ENCODE data around the gene SENP3. TPM values are rescaled to one million over a fixed set of nuclear protein-coding genes. Genes with fewer than 3 reads are reported as not detected.

The SENP3 gene
- total RNA-seq, 6 experiments from 2014 or later: 12.3 to 33.9 (median 15.1) TPM

DNA sequence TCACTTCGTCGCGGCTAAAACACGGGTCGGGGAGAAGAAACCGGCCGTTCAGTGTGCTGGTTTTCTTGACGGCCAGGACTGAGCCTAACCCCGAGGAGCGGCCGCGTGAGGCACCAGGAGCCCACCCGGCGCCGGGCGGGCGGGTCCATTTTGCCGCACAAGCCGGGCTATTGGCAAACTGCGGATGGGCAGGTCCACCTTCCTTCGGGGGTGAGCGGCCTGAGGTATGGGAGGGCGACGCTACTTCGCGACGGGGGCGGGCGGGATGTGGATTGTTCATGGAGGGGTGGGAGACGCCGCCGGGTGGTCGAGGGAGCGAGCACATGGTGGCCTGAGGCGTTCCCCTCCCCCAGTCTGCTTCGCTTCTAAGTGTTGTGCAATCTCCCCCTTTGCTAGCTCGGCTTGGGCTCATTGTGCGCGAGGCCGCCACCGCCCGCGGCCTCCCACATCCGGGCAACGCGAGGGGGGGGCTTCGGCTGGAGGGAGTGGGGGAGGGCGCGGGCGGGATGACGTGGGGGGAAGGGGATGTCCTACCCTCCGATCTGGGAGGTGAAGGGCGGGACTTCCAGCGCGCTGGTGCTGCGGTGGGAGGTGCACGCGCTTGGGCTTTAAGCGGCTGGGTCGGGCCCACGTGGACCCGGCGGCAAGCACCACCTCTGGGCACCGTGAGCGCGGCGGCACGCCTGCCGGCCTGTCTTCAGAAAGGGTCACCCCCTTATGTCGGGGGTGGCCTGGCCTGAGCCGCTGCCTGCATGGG, 11.8 kb downstream of the SENP3 start:
- Histone ChIP-seq H3K36me3 (peaks cover 28 to 51% (median 37%) of the 10 kb centered on the region in 4 donors), H3K4me3 (peak overlapping the region; percentile 100), H3K9me3 (no peaks in the 10 kb centered on the region), H3K27me3 (no peaks in the 10 kb centered on the region), H3K27ac (peak overlapping the region; percentile 90 to 99 (median 96)), H3K4me1 (peaks cover 0 to 48% (median 15%) of the 10 kb centered on the region in 4 donors)
- intact Hi-C loops (cut with DNase I): no loop called here
- WGBS (ENCODE audit: insufficient coverage, low coverage, low lambda C conversion rate, missing lambda C conversion rate): no CpG with 5 or more reads among the region's 71 CpGs
- TF ChIP-seq POLR2A (IDR thresholded peaks at IDR 0.05): peak; percentile 22
- TF ChIP-seq, protein P1, sequence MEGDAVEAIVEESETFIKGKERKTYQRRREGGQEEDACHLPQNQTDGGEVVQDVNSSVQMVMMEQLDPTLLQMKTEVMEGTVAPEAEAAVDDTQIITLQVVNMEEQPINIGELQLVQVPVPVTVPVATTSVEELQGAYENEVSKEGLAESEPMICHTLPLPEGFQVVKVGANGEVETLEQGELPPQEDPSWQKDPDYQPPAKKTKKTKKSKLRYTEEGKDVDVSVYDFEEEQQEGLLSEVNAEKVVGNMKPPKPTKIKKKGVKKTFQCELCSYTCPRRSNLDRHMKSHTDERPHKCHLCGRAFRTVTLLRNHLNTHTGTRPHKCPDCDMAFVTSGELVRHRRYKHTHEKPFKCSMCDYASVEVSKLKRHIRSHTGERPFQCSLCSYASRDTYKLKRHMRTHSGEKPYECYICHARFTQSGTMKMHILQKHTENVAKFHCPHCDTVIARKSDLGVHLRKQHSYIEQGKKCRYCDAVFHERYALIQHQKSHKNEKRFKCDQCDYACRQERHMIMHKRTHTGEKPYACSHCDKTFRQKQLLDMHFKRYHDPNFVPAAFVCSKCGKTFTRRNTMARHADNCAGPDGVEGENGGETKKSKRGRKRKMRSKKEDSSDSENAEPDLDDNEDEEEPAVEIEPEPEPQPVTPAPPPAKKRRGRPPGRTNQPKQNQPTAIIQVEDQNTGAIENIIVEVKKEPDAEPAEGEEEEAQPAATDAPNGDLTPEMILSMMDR (IDR thresholded peaks at IDR 0.05): no peak
- peak; percentile 53 to 63 (median 59) for ATAC-seq
- DNase-seq: peak; percentile 89 to 90 (median 90)

DNA sequence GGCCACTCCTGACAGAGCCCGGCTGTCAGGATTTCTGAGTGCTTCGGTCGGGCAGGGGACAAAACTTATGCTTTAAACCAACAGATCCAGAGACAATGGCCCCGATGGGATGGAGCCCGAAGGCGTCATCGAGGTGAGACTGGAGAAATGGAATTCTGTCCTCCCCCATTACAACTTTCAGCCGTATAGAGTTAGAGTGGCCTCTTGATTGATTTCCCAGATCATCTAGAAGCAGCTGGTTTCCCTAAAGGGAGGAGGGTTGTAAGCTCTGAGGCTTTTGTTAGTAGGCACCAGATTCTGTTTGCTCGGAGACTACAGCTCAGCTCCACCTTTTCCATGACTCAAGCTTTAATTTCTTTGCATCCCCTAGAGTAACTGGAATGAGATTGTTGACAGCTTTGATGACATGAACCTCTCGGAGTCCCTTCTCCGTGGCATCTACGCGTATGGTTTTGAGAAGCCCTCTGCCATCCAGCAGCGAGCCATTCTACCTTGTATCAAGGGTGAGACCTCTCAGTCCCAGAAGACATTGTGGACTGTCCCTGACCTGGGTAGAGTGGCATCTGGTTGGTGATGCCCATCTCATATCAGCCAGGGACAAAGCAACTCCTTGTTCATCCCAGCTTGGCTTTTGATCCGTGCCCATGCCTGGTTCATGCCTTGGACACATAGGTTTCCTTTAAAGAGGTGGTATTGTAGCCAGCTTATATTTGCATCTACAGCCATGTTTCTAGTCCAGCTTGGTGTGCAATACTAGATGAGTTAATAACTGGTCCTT, 12.6 kb downstream of the SENP3 start:
- intact Hi-C loops (cut with DNase I): no loop called here
- no peak for ATAC-seq
- DNase-seq: peak in 1 of 3 donors; percentile 14
- H3K4me3 ChIP-seq: peak overlapping the region; percentile 100
- no peaks in the 10 kb centered on the region for H3K27me3 ChIP-seq
- no peaks in the 10 kb centered on the region for H3K9me3 ChIP-seq
- 27% methylated on average over 8 of the region's 15 CpGs for WGBS (ENCODE audit: insufficient coverage, low coverage, low lambda C conversion rate, missing lambda C conversion rate)
- TF ChIP-seq, protein P1 (IDR thresholded peaks at IDR 0.05): no peak
- TF ChIP-seq POLR2A (IDR thresholded peaks at IDR 0.05): no peak
- H3K36me3 ChIP-seq: peaks cover 28 to 56% (median 39%) of the 10 kb centered on the region in 4 donors
- H3K27ac ChIP-seq: peak overlapping the region in 2 of 3 donors; percentile 96 to 99
- H3K4me1 ChIP-seq: peaks cover 0 to 54% (median 19%) of the 10 kb centered on the region in 4 donors

DNA sequence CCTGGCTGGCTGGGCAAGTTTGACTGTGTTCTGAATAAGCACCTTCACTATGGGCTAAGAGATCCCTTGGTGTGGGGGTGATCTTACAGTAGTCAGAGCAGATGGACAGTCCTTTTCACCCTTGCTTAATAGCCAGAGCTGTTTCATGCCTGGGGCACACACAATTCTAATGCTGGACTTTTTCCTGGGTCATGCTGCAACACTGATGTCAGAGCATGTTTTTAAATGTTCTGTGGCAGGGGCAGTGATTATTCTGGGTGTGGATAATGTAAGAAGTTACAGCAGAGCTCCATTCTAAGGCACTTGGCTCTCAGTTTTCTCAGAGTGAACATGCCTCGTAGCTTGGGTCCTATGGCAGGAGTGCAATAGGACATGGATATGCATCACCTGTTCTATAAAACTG, 13.8 kb downstream of the SENP3 start:
- H3K36me3 ChIP-seq: peaks cover 28 to 52% (median 39%) of the 10 kb centered on the region in 4 donors
- DNase-seq (no peak), ATAC-seq (no peak)
- no peak overlapping the region for H3K27ac ChIP-seq
- H3K4me3 ChIP-seq: peak overlapping the region in 1 of 3 donors; percentile 4
- WGBS (ENCODE audit: insufficient coverage, low coverage, low lambda C conversion rate, missing lambda C conversion rate): no CpG with 5 or more reads among the region's 1 CpG
- H3K9me3 ChIP-seq: no peaks in the 10 kb centered on the region
- peak; percentile 8 for TF ChIP-seq POLR2A (IDR thresholded peaks at IDR 0.05)
- TF ChIP-seq, protein P1 (IDR thresholded peaks at IDR 0.05): no peak
- intact Hi-C loops (cut with DNase I): no loop called here
- no peaks in the 10 kb centered on the region for H3K27me3 ChIP-seq
- peaks cover 0 to 62% (median 21%) of the 10 kb centered on the region in 4 donors for H3K4me1 ChIP-seq

DNA sequence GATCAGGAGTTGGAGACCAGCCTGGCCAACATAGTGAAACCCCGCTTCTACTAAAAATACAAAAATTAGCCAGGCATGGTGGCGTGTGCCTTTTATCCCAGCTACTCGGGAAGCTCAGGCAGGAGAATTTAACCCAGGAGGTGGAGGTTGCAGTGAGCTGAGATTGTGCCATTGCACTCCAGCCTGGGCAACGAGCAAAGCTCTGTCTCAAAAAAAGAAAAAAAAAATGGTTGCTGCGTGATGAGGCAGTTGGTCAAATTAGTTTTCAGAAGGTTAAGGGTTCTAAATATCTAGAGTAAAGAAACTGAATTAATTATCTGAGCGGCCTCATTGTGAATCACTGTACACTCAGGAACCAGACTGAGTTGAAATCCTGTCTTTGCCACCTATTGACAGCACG, 14.2 kb downstream of the SENP3 start:
- Histone ChIP-seq H3K4me3 (no peak overlapping the region), H3K27me3 (no peaks in the 10 kb centered on the region), H3K4me1 (peaks cover 0 to 62% (median 21%) of the 10 kb centered on the region in 4 donors), H3K27ac (no peak overlapping the region), H3K9me3 (no peaks in the 10 kb centered on the region), H3K36me3 (peaks cover 28 to 52% (median 39%) of the 10 kb centered on the region in 4 donors)
- DNase-seq (no peak), ATAC-seq (no peak)
- intact Hi-C loops (cut with DNase I): no loop called here
- 66% methylated on average over 5 of the region's 7 CpGs for WGBS (ENCODE audit: insufficient coverage, low coverage, low lambda C conversion rate, missing lambda C conversion rate)
- no peak for TF ChIP-seq POLR2A (IDR thresholded peaks at IDR 0.05)
- TF ChIP-seq, protein P1 (IDR thresholded peaks at IDR 0.05): no peak

Data from right lobe of liver (tissue), 6 donors.